ENCODE results near the gene RGS3. TPM values are rescaled to one million over a fixed set of nuclear protein-coding genes. Genes with fewer than 3 reads are reported as not detected.

The RGS3 gene
- total RNA-seq, 4 donors from 2014 or later = 10.5 to 18.2 (median 12.8) TPM

DNA sequence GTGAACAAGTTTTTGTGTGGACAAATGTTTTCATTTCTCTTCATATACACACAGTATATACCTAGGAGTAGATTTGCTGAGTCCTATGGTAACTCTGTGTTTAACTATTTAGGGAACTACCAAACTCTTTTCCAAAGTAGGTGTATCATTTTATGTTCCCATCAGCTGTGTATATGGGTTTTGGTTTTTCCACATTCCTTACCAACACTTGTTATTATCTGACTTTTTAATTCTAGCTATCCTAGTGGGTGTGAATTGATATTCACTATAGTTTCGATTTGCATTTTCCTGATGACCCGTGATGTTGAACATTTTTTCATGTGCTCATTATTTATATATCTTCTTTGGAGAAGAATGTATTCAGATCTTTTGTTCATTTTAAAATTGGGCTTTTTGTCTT lies 3.7 kb downstream of the RGS3 start:
- no peak for DNase-seq (ENCODE audit: low spot score in 2 of 2)
- TF ChIP-seq POLR2A (IDR thresholded peaks at IDR 0.05) = no peak
- TF ChIP-seq, protein P1, sequence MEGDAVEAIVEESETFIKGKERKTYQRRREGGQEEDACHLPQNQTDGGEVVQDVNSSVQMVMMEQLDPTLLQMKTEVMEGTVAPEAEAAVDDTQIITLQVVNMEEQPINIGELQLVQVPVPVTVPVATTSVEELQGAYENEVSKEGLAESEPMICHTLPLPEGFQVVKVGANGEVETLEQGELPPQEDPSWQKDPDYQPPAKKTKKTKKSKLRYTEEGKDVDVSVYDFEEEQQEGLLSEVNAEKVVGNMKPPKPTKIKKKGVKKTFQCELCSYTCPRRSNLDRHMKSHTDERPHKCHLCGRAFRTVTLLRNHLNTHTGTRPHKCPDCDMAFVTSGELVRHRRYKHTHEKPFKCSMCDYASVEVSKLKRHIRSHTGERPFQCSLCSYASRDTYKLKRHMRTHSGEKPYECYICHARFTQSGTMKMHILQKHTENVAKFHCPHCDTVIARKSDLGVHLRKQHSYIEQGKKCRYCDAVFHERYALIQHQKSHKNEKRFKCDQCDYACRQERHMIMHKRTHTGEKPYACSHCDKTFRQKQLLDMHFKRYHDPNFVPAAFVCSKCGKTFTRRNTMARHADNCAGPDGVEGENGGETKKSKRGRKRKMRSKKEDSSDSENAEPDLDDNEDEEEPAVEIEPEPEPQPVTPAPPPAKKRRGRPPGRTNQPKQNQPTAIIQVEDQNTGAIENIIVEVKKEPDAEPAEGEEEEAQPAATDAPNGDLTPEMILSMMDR (IDR thresholded peaks at IDR 0.05) = no peak
- intact Hi-C loops (cut with DNase I; ENCODE audit: low total_unique reads) = no loop called here
- no peak overlapping the region for H3K4me3 ChIP-seq (ENCODE audit: low read depth, poor library complexity, severe bottlenecking)
- 97 to 99% methylated on average over 2 of the region's 2 CpGs for WGBS, 2 donors

DNA sequence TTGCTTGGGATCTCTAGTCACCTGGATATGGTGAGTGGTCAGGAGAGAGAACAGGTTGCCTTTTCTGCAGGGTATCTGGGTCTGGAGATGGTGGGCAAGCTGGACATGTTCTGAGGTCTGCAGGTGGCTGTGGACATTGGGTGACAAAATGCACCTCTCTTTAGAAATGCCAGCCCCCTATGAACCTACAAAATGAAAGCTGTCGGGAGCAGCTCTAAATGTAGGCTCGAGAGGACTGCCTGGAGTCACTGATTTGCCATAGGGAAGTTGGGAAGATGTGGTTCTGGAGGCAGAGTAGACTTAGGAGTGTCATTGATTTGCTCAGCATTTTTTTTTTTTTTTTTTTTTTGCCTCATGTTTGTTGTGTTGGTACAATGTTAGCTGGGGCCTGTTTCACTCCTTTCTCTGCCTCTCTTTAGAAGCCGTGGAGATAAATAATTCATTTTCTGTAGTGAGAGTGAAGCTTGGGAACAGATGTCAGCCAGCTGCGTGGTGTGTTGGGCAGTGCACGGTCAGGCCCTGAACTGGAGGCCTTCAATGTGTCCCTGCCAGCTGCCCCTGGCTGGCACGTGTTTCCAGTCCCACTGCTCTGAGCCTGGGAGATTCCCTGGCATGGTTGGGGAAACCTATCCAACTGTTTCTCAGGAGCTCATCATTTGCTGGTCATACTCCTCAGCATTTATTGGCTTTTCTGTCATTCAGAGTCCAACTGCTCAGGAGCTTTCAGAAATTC lies 5.4 kb downstream of the RGS3 start:
- TF ChIP-seq, protein P1 (IDR thresholded peaks at IDR 0.05) = no peak
- no peak for TF ChIP-seq POLR2A (IDR thresholded peaks at IDR 0.05)
- intact Hi-C loops (cut with DNase I; ENCODE audit: low total_unique reads) = no loop called here
- no peak overlapping the region for H3K4me3 ChIP-seq (ENCODE audit: low read depth, poor library complexity, severe bottlenecking)
- WGBS, 2 donors = 71 to 75% methylated on average over 6 of the region's 6 CpGs
- no peak for DNase-seq (ENCODE audit: low spot score in 2 of 2)

DNA sequence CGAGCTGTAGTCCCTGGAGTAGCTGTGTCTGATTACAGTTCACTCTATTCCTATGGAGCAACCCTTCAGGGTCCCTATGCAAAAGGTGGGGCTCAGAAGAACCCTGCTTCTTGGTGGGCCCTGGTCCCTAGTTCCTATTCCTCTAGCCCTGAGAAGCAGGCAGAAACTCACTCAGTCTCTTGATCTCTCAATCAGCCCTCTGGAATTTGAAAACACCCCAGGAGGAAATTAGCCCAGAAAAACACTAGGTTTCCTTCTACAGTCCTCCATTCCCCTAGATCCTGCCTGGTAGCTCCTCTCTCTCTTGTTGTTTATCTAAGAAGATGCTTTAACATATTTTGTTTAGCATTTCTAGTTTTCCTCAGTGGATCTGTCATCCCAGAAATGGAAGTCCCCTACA lies 7.6 kb downstream of the RGS3 start:
- WGBS, 2 donors = 73 to 96% methylated on average over 1 of the region's 1 CpG
- no peak for DNase-seq (ENCODE audit: low spot score in 2 of 2)
- TF ChIP-seq, protein P1 (IDR thresholded peaks at IDR 0.05) = no peak

DNA sequence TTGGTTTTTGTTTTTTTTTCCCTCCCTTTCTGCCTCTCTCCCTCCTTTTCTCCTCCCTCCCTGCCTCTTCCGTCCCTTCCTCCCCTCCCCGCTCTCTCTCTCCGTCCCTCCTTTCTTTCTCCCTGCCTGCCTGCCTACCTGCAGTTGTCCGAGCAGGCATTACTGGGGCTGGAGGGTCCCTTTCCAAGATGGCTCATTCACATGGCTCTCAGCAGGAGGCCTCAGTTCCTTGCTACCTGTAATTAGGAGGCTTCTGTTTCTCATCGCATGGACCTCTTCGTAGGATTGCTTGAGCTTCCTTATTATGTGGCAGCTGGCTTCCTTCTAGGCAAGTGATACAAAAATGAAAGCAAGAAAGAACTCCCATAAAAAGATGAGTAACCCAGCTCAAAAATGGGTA lies 8.0 kb downstream of the RGS3 start:
- intact Hi-C loops (cut with DNase I; ENCODE audit: low total_unique reads) = no loop called here
- H3K4me3 ChIP-seq (ENCODE audit: low read depth, poor library complexity, severe bottlenecking) = no peak overlapping the region
- 90 to 93% methylated on average over 6 of the region's 6 CpGs for WGBS, 2 donors
- no peak for DNase-seq (ENCODE audit: low spot score in 2 of 2)
- TF ChIP-seq, protein P1 (IDR thresholded peaks at IDR 0.05) = no peak
- TF ChIP-seq POLR2A (IDR thresholded peaks at IDR 0.05) = no peak

More for the DNA sequence above, 7.6 kb downstream of the RGS3 start:
- no peak overlapping the region for H3K4me3 ChIP-seq (ENCODE audit: low read depth, poor library complexity, severe bottlenecking)
- intact Hi-C loops (cut with DNase I; ENCODE audit: low total_unique reads) = no loop called here

DNA sequence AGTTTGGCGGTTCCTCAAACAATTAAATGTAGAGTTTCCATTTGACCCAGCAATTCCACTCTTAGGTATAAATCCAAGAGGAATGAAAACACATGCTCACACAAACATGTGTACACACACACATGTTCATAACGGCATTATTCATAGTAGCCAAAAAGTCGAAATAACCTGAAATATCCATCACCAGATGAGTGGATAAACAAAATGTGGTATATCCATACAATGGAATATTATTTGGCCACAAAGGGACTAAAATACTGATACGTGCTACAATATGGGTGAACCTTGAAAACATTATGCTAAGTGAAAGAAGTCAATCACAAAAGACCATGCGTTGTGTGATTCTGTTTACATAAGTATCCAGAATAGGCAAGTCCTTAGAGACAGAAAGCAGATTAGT lies 8.7 kb downstream of the RGS3 start:
- no peak for TF ChIP-seq POLR2A (IDR thresholded peaks at IDR 0.05)
- TF ChIP-seq, protein P1 (IDR thresholded peaks at IDR 0.05) = no peak
- intact Hi-C loops (cut with DNase I; ENCODE audit: low total_unique reads) = no loop called here
- DNase-seq (ENCODE audit: low spot score in 2 of 2) = no peak
- no peak overlapping the region for H3K4me3 ChIP-seq (ENCODE audit: low read depth, poor library complexity, severe bottlenecking)
- 95 to 98% methylated on average over 5 of the region's 5 CpGs for WGBS, 2 donors
